OCI-LY3 (cell line): ENCODE data around the gene CLSTN2.

Experiments used
- EZH2phosphoT487 ChIP-seq: fragments of 200-600 bp; shearing (Covaris generic); IDR thresholded peaks from 2 replicates; pipeline ENCODE4 v1.6.1; 2018; ENCODE audit warnings: antibody characterized with exemption, mixed run types, low read depth
- TF ChIP-seq, protein P1 (sequence below): fragments of 200-600, 300-600 bp; sonication (generic); IDR thresholded peaks from 2 replicates; pipeline ENCODE4 v1.5.1; 2014; ENCODE audit warnings: antibody characterized with exemption, low read length, low read depth

GRCh38 chr3:140151321-140151720 lies 216.3 kb downstream of the CLSTN2 start:
- TF ChIP-seq, protein P1, sequence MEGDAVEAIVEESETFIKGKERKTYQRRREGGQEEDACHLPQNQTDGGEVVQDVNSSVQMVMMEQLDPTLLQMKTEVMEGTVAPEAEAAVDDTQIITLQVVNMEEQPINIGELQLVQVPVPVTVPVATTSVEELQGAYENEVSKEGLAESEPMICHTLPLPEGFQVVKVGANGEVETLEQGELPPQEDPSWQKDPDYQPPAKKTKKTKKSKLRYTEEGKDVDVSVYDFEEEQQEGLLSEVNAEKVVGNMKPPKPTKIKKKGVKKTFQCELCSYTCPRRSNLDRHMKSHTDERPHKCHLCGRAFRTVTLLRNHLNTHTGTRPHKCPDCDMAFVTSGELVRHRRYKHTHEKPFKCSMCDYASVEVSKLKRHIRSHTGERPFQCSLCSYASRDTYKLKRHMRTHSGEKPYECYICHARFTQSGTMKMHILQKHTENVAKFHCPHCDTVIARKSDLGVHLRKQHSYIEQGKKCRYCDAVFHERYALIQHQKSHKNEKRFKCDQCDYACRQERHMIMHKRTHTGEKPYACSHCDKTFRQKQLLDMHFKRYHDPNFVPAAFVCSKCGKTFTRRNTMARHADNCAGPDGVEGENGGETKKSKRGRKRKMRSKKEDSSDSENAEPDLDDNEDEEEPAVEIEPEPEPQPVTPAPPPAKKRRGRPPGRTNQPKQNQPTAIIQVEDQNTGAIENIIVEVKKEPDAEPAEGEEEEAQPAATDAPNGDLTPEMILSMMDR = no peak
- no peak for TF ChIP-seq EZH2phosphoT487
